NOMO-1 treated with DMSO at 0.1 percent for 48 hours (cell line): Measurements from ENCODE around the gene TIA1.
"Not testable (repeated sequence)": the region's sequence is repeated elsewhere in the genome, so short reads cannot be mapped to it uniquely, and the experiment has no call there.

Source experiments
- DNase-seq: peaks from one replicate; lab custom pipeline; 2025; ENCODE audit not compliant: unreplicated experiment; lab: John Stamatoyannopoulos, UW

The TIA1 gene

DNA sequence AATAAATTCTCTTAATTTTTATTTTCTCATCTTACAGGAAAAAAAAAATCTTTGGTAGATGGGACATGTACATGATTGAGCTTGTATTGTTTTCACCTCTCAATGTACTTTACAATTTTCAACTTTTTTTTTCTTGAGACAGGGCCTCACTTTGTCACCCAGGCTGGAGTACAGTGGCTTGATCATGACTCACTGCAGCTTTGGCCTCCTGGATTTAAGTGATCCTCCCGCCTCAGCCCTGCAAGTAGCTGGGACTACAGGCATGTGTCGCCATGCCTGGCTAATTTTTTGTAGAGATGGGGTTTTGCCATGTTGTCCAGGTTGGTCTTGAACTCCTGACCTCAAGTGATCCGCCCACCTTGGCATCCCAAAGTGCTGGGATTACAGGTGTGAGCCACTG is 25.1 kb downstream of the TIA1 start:
- not testable (repeated sequence) for DNase-seq

DNA sequence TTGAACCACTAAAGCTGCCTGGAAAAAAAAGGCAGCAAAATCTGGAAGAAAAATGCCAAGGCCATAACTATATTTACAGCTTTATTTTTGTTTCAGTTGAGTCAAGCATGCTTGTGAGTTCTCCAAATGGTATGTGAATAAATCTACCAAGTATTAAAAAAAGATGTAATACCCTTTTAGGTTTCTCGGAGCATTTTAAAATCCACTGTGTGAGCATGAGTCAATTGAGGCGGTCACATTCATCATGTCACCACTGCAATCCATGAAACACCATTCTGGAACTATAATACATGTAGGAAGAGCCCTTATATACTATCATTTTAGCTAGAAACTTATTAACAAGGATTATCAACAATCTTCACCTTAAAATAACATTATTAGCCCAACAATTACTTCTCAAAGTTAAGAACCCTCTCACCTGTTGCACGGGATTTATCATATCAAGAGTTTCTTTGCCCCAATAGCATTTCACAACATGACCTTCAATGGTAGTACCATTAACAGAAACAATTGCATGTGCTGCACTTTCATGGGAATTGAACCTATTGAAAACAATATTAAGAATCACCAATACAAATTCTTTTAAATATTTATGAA is 33.4 kb downstream of the TIA1 start:
- DNase-seq, result no peak

DNA sequence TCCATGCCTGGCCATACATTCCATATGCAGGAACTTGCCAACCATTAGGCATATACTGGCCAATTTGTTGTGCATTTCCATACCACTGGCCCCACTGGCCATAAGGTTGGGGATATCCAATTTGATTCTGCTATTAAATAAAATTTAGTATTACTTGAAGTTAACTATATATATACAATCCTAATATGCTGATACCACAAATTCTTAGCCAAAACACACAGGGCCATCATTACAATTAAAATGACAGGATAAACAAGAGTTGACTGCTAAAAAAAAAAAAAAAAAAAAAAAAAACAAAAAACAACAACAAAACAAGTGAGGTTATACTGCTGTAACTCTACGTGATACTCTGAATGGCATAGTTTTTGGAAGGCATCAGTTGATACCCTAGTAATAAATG is 34.1 kb downstream of the TIA1 start:
- no peak for DNase-seq

DNA sequence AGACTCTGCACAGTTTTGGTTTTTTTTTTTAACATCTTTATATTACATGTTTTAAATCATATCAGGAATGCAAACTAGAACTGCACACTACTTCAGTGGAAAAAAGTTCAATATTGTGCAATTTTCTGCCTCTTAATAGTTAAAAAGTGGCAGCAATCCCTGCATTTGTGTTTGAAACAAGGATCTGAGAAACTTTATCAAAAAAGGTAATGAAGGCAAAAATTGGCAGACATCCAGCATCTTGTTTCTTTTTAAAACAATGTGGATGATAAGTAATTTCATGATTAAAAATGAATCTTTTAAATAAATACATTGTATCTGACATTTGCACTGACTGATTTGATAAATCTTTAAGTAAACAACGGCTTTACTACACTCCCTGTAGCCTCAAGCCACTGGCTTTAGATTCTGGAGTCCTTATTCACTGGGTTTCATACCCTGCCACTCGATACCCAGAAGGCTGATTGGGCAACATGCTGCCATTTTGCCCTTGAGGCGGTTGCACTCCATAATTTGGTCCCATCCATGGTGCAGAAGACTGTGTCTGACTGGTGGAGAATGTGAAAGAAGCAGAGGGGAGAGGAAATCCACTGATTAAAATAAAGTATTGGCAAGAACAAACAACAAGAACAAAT is 36.0 kb downstream of the TIA1 start:
- no peak for DNase-seq

DNA sequence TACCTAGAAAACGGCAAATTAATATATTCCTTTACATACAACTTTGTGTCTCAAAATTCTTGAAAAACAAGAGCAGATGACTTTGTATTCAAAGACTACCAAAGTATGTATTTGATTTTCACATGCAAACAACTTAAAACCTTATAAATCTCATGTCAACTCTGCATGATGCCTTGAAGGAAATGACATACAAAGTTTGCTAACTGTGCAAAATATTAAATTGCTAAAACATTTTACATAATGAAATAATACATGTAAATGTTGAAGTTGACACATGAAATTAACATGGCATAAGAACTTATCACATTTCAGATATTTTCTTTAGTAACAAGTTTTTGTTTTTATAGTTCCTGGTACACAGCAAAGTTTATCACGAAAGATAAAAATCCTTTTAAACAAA is 36.8 kb downstream of the TIA1 start:
- no peak for DNase-seq

DNA sequence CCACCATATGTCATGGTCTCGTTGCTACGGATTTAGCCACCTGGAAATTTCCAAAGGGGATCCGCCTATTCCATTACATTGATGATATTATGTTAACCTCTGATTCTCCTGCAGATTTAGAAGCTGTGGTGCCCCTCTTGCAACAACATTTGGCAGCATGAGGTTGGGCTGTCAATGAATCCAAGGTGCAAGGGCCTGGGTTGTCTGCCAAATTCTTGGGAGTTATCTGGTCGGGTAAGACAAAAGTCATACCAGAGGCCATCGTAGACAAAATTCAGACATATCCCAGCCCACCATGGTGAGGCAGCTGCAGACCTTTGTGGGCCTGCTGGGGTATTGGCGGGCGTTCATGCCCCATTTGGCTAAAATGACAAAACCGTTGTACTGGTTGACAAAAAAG is 44.0 kb downstream of the TIA1 start:
- DNase-seq, result no peak

DNA sequence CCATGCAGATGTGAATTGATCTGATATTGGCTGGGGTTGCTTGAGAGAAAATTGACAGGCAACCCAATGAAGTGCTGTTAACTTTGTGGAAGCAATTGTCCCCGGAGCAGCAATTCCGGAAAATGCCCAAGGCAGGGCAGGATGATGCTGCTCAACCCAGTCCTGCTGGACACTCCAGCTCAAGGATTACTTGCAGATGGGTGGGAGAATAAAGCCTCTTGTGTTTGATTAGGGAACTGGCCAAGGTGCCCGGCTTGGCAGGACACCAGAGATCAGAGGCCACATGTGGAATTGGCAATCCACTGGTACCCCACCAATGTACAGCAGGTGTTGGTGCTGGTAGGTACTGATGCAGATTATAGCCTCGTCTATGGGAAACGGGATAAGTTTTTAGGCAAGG is 45.3 kb downstream of the TIA1 start:
- DNase-seq, result no peak

DNA sequence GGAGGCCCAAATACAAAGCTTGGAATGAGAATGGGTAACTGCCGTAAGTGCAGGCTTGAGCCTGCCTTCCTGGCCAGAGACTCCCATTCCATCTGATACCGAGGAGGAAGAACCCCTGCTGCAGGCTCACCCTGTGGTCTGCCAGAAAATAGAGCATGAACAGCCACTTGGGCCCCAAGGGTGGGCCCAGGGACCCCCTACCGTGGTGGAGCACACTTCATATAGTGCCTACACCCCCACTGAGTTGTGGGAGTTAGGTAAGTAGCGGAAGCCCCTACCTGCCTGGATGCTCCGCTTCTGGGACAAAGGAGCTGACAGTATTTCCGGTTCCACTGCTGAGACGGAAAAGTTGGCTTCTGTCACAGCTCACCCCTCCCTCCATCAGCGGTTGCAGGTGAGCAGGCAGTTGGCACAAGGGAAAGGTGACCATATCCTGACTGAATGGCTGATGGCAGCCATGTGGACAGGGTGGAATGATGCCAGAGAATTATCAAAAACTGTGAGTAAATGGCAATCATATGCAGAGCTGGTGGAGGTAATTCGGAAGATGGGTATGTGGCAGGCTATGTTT is 46.1 kb downstream of the TIA1 start:
- no peak for DNase-seq

DNA sequence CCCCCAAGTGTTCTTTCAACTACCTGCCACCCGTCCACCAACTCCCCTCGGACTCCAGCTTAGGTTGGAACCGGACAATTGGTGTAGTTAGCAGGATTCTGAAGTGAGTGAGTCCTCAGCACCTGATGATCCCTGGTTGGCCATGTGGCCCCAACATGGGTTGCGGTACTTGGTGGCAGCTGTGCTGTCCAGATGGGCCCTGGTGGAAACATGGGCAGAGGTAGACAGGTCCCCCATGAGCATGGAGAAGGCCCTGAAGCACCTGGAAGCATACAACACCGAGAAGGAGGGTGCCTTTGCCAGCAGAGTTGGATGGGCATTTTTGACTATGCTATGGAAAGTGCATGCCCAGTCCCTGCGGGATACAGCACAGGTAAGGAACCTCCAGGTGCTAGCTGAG is 46.6 kb downstream of the TIA1 start:
- DNase-seq, result no peak

DNA sequence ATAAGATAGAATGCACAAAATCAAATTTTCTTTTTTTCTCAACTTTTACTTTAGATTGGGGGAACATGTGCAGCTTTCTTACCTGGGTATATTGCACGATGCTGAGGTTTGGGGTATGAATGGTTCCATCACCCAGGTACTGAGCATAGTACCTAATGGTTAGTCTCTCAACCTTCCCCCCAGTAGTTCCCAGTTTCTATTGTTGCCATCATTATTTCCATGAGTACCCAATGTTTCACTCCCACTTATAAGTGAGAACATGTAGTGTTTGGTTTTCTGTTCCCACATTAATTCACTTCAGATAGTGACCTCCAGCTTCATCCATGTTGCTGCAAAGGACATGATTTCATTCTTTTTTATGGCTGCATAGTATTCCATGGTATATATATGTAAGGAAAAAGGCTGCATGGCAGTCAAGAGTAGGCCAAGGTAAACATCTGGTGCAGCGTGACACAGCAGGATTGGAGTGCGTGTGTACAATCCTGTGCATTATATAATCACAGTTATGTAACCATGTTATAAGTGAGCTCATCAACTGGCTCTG is 47.1 kb downstream of the TIA1 start:
- DNase-seq, result no peak

DNA sequence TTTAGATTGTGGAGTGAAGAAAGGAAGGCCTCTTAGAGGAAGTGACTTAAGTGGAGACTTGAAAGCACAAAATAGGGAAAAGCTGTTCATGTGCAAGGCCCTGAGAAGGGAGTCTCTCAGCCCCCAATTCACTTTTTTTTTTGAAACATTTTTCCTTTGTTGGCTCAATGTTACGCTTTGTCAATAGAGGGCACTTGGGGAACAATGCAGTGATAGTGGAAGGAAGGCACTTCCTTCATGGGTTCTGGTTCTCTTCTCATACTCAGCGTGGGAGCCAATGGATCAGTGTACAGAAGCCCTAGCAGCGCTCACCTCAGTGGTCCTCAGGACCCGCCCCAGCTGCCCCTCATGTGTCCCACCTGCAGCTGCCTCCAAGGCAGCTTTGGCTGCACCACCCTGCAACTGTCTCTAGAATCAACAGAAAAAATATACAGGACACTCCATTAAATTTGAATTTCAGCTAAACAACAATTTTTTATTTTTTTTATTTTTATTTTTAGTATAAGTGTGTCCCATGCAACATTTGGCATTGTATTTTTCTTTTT is 49.0 kb downstream of the TIA1 start:
- DNase-seq, result no peak

DNA sequence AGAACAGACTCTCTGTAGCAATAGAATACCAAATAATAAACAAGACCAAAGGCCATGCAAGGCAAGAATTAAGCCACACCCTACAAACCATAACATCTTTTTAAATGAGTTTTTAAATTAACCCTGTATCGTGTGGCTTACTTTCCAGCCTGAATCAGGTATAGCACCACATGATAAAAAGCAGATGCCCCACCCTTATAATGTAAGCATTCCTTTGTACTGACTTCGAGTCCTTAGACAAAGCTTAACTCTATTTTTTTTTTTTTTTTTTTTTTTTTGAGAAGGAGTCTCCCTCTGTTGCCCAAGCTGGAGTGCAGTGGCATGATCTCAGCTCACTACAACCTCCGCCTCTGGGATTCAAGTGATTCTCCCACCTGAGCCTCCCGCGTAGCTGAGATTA is 55.9 kb downstream of the TIA1 start:
- DNase-seq, result no peak

DNA sequence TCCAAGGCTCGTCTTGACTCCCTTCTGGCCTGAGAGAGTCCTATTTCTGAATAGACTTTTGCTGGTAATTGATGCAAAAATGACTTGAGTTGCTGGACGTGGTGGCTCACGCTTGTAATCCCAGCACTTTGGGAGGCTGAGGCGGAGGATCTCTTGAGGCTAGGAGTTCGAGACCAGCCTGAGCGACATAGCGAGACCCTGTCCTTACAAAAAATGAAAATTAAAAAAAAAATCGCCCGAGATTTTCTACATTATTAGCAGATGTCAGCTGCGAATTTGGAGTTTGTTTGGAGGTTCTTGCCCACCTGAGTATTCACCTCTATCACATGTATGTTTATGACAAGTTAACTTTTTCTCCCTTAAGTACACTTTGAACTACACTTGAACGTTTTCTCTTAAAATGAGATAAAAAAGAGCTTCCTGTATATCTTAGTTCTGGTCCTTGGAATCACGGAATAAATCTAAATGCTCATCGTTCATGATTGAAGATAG is 57.1 kb downstream of the TIA1 start:
- DNase-seq, result no peak

DNA sequence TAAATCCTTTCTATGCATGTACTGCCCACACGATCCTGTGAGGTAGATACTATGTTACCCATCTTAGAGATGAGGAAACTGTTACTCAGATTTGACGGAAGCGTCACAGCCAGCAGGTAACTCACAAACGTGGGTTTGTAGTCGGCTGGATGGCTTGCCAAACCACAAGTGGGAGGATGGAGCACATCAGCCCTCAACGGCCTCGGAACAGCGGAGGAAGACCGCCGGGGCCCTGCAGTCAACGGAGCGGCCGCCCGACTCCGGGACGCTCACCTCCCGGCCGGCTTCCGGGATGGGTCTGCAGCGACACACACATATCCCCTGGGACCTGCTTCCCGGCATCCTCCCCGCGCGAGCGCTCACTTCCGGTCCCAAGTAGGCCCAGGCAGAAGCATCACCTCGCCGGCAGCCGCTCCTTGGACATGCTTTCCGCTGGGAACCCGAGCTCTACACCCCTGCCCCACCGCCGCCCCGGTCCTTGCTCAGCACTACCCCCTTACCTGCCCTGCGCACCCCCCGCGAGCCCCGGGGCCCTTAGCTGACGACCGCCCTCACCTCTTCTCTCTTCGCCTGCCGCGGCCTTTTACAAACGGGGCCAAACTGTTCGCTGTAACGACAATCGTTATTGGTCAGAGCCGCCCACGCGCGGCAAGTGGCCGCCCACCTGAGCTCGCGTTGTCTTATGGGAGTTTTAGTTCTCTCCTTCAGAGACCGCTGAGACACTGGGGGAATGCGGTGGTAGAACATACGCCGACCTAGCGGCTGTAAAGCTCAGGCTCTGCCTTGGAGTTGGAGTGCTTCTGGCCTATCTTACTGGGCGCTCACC is 57.8 kb downstream of the TIA1 start, which contains the start of gene C2orf42:
C2orf42 (minus strand) TSS at position 602 of the 826 bp plus-strand sequence. CDS start 9,034 bp downstream, outside the sequence.
- DNase-seq, result peak; percentile 97

DNA sequence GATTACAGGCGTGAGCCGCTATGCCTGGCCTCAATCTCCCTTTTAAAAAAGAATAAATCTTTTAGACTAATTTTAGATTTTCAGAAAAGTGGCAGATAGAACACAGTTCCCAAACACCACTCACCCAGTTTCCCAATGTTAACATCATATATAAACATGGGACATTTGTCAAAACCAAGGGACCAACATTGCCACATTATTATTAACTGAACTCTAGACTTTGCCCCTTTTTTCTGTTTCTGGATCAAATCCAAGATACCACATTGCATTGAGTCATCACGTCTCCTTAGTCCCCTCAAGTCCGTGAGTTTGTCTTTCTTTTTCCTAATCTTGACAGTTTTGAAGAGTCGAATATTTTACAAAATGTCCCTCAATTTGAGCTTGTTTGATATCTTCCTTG is 60.0 kb downstream of the TIA1 start:
- no peak for DNase-seq

DNA sequence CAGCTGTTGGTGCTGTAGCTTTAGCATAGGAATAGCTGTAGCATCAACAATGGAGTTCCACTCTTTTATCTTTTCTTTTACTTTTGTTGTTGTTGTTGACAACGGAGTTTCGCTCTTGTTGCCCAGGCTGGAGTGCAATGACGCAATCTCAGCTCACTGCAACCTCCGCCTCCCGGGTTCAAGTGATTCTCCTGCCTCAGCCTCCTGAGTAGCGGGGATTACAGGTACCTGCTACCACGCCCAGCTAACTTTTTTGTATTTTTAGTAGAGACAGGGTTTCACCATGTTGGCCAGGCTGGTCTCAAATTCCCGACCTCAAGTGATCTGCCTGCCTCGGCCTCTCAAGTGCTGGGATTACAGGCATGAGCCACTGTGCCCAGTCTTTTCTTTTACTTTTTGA is 61.3 kb downstream of the TIA1 start:
- DNase-seq, result not testable (repeated sequence)

DNA sequence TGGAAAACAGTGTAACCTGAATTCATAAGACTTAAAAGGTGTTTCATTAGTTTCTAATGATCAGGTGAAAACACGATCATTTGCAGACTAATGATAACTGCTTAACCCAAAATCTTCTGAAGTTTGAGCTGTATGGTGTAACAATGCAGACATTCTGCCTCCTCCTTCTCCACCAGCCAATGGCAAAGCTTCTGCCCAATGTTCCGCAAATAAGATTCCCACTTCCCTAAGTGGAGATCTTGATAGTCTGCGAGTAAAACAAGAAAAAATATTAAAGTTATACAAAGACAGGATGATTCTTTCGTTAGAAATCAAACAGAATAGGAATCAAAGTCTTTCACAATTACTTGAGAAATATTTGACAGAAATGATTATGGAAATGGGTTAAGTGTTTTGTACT is 65.7 kb downstream of the TIA1 start:
- DNase-seq, result no peak

DNA sequence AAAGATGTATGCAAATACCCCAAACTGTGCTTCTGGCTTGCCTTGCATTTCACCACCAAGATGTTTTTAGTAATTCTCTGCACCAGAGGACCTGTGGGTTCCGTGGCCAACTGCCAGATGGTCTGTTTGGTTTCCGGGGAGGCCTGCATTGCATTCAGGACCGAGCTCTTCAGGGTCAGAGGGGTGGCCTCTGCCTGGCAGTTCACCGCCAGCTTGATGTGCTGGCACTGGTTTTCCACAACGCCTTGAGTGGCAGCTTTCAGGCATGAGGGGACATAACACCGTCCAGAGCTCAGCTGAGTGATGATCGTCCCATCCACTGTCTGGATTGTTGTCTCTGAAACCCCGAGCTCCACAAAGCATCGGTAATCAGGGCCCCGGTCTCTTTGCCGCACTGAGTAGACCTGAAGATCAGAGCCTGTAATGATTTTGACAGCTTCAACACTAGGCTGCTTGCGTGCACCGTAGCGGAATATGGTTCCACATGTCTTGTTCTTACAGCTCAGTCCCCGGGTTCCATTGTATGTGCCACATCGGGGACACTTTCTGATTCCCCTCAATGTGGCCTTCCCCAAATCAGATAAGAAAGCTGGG is 67.0 kb downstream of the TIA1 start:
- no peak for DNase-seq

DNA sequence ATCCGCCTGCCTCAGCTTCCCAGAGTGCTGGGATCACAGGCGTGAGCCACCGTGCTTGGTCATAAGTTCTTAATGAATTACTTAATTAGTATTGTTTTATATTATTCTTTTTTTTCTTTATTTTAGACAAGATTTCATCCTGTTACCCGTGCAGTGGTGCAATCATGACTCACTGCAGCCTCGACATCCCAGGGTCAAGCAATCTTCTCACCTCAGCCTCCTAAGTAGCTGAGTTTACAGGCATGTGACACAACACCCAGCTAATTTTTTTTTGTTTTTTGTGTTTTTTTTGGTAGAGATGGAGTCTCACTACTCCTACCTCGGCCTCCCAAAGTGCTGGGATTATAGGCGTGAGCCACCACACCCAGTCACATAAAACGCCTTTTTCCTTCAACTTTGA is 74.9 kb downstream of the TIA1 start:
- no peak for DNase-seq

DNA sequence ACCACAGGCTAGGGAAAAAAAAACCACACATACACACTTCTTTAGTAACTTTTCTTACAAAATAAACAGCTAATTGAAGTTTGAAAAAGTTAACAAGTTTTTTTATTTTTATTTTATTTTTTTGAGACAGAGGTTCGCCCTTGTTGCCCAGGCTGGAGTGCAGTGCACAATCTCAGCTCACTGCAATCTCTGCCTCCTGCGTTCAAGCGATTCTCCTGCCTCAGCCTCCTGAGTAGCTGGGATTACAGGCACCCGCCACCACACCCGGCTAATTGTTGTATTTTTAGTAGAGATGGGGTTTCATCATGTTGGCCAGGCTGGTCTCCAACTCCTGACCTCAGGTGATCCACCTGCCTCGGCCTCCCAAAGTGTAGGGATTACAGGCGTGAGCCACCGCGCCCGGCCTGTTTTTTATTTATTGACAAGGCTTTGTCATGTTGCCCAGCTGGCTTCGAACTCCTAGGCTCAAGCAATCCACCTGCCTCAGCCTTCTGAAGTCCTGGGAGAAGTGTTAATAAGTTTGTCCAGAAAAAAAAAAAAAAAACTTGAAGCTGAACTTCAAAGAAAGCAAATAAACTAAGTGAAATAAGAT is 78.7 kb downstream of the TIA1 start:
- not testable (repeated sequence) for DNase-seq
